KOPT-K1 (cell line): ENCODE data around the gene XPC.

Experiments
- H3K27ac ChIP-seq: fragments of 200-600 bp; sonication (generic); 2 replicates; pipeline ENCODE4 v1.5.1; 2016; ENCODE audit warnings: antibody characterized with exemption, mild to moderate bottlenecking, low read depth, low read length; ENCODE audit not compliant: poor library complexity, severe bottlenecking
- H3K36me3 ChIP-seq: fragments of 200-600 bp; sonication (generic); 2 replicates; pipeline ENCODE4 v1.5.1; 2017; ENCODE audit warnings: antibody characterized with exemption, mild to moderate bottlenecking, low read length, moderate library complexity; ENCODE audit not compliant: insufficient read depth
- H3K9me3 ChIP-seq: fragments of 200-600 bp; sonication (generic); 2 replicates; pipeline ENCODE4 v1.5.1; 2017; ENCODE audit warnings: antibody characterized with exemption, low read length, mild to moderate bottlenecking; ENCODE audit not compliant: insufficient read depth, poor library complexity, severe bottlenecking

XPC gene

DNA sequence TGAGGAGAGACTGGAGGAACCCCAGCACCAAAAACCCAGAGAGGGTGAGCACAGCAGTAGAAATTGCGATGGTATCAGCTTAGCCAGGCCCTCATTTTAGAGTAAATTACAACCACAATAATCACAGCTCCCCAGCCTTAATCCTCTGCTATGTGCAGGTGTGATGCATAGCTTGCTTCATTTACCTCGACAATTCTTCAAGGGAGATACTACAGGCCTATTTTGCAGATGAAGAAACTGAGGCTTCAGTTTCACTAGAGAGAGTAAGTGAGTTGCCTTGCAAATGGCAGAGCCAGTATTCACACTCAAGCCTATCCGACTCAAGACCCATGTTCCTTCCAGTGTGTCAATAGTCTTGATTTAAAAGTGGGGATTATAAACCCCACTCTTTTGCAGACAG lies 33.6 kb upstream of the XPC start:
- Histone ChIP-seq H3K27ac (no peak overlapping the region), H3K36me3 (no peaks in the 10 kb centered on the region), H3K9me3 (no peaks in the 10 kb centered on the region)

DNA sequence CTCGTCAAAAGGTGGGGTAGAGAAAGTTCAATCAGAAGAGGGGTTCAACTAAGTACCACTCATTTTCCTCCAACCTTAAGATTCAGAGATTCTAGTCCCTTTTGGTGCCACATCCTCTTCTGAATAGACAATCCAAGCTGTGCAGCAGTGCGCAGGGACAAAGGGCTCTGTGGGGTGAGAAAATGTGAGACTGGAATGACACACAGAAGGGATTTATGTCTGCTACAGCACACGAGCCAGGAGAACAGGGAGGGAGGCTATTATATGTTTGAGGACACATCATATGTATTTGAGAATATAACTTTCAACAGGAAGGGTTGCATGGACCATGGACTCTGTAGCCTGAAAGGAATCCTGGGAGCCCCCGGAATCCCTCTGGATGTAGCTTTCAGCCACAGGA lies 33.2 kb upstream of the XPC start:
- no peaks in the 10 kb centered on the region for H3K36me3 ChIP-seq
- no peak overlapping the region for H3K27ac ChIP-seq
- H3K9me3 ChIP-seq, result no peaks in the 10 kb centered on the region

DNA sequence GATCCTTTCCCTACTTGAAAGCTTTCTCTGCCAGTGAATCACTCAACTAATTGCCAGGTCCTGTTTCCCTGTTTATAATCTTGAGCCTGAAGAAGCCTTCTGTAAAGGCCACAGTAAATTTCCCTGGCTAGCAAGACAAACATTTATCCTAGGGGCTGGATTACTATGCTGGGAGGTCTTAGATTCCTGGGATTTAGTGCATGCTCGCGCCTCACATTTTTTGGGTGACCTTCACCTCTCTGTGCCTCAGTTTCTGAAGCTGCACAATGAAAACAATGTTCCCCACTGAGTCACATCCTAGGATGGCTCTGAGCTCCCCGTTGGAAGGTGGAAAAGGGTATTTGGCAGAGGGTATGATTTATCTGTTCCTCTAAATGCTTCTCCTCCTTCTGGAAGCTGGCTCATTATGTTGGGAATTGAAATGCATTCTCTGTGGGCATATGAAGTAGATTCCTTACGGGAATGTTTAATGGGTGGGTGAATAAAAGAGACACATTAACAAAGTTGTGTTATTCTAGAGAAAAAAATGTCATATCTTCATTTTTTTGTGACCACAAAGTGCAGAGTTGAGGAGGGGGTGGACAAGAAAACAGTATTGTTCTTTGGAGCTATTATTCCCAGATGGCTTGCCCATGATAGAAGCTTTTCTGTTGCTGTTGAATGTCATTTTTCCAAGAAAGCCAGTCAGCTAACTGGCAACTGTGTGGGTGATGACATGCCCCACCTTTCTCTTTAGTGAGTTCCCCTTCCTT lies 32.6 kb upstream of the XPC start:
- Histone ChIP-seq H3K27ac (no peak overlapping the region), H3K36me3 (no peaks in the 10 kb centered on the region), H3K9me3 (no peaks in the 10 kb centered on the region)

DNA sequence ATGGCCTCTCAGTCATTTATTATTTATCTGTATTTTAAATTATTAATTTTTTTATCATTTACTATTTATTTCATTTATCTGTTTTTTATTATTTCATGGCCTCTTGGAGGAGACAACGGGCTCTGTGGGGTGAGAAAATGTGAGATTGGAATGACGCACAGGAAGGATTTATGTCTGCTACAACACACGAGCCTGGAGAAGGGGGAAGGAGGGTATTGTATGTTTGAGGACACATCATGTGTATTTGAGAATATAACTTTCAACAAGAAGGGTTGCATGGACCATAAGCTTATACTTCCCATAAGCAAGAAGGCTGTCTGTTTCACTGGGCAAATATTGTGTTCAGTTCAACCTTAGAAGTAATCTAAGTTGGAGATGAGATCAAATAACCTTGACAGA lies 31.9 kb upstream of the XPC start:
- H3K9me3 ChIP-seq, result no peaks in the 10 kb centered on the region
- no peak overlapping the region for H3K27ac ChIP-seq
- no peaks in the 10 kb centered on the region for H3K36me3 ChIP-seq

DNA sequence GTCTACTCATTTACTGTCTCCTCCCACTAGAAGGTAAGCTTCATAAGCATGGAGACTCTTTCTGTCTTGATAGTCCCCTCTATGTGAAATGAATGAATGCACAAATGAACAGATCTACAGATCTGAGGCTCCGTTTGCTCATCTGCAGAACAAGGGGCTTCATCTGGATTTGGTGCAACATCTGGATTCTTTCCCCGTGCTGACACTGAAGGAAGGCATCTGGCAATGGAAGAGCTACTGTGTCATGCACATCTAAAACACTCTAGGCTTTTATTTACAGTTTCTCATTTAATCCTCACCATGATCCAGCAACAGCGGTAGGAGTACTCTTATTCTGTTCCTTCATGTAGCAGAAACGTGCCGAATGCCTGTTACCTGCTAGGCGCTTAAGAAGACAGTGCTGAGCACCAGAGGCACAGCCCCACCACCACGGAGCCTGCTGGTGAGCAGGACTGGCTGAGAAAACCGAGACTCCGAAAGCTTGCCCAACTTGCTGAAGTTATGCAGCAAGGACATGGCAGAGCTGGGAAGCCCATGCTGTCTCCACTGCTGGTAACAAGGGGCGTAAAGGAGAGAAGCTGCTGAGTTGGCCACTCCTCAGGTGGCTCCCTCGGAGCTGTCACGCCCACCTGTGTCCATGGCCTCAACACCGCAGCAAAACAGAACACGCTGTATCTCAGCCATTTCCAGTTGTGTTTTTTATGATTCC lies 31.3 kb upstream of the XPC start:
- Histone ChIP-seq H3K36me3 (no peaks in the 10 kb centered on the region), H3K27ac (no peak overlapping the region), H3K9me3 (no peaks in the 10 kb centered on the region)

DNA sequence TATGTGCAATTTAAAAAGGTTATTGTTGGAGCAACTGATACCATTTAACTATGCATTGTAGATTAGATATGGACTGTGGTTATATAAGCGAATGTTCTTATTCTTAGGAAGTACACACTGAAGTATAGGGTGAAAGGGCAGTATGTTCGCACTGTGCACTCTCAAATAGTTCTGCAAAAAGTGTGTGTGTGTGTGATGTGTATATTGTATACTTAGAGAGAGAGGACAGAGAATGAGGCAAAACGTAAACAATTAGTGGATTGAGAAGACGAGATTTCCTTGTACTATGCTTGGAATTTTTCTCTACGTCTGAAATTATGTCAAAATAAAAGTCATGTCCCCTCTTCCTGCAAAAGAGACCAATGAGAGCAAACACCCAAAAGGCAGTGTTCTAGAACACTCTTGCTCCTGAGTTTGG lies 30.6 kb upstream of the XPC start:
- Histone ChIP-seq H3K27ac (no peak overlapping the region), H3K9me3 (no peaks in the 10 kb centered on the region), H3K36me3 (no peaks in the 10 kb centered on the region)

DNA sequence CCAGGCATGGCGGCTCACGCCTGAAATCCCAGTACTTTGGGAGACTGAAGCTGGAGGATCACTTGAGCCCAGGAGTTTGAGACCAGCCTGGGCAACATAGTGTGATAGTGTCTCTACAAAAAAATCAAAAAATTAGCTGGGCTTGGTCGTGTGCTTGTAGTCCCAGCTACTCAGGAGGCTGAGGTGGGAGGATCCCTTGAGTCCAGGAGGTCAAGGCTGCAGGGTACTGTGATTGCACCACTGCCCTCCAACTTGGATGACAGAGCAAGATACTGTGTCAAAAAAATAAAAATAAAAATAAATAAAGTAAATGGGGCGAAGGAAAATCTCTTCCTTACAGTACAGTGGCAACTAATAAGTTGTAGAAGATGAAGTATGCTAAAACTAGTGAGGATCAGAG lies 29.8 kb upstream of the XPC start:
- Histone ChIP-seq H3K36me3 (no peaks in the 10 kb centered on the region), H3K9me3 (no peaks in the 10 kb centered on the region), H3K27ac (no peak overlapping the region)

DNA sequence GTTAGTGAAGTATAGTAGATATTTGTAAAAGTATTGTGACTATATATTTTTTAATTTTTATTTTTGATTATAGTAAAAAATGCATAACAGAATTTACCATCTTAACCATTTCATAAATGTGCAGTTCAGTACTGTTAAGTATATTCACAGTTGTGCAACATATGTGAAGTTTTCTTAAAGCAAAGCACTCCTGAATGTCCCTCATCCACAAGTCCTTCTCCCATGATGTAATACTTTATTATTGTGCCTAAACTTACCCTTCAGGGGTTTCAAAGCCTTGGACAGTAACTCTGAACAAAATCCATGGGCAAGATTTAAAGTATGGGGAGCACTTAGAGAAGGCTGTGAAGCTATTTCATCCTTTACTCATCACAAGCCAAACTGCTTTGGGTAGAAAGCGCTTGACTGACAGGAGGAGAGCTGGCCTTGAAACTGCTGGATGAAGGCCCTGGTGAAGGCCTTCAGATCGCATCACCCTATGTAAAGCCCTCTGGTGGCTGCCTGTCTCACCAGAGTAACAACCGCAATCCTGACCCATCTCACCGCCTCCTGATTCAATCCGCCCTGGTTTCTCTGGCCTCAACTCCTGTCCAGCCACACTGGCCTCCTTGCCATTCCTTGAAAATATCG lies 28.3 kb upstream of the XPC start:
- H3K9me3 ChIP-seq, result no peaks in the 10 kb centered on the region
- H3K36me3 ChIP-seq, result no peaks in the 10 kb centered on the region
- no peak overlapping the region for H3K27ac ChIP-seq

DNA sequence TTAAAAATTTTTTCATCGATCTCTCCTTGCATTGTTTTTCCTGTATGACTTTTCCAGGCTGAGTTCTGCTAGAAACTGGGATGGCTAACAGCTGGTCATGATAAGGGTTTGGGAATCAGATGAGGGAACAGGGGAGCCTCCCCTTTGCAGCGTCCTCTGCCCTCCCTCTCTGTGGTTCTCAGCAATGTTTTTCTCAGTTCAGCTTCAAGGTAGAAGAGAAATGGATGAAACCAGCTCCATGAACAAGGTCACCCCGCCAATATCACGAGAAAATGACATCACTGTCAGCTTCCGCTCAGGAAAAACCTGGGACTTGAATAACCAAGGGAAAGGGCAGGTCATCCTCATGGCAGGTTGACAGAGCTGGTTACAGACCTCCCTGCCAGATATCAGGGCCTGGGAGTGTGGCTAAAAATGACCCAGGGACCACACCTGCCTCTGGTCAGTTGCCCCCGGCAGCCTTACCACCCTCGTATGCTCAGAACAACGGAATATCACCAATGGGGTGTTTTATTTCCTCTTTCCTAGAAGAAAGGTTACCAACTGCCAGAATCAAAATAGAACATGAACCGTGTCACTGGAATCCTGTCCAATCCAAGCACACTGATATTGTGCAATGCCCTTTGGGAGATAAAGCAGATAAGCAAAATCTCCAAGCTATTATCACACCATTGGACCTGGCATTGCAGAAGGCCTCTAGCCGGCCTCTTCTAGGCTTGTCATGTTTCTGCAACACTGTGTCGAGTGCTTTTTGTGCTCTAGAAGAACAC lies 26.3 kb upstream of the XPC start:
- Histone ChIP-seq H3K27ac (no peak overlapping the region), H3K9me3 (no peaks in the 10 kb centered on the region), H3K36me3 (peaks cover 17% of the 10 kb centered on the region; the same call in 1 of the 2 replicates)

DNA sequence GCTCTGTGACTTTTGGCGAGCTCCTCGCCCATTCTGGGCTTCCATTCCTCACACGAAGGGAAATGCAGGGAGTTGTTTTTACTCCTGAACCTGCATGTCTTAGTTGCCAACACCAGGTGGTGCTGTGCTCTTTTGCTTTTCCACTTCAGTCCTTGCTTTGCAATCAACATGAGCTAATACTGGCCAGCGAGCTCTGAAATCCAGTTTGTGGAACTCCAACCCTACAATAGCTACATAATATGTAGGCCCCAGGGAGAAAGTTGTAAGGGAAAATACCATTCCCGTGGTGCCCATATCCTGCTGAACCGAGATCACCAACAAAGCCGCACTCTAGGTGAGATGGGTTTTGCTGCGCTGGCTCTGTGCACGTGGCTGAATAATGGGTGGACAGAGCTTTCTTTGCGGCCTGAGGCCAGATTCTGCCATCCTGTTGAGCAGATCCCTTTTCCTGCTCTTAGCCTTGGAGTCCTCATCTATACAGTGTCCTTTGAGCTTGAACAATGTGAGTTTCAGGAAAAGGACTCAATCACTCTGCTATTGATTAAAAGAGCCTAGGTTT lies 25.2 kb upstream of the XPC start:
- H3K27ac ChIP-seq, result no peak overlapping the region
- peaks cover 28% of the 10 kb centered on the region; the same call in 1 of the 2 replicates for H3K36me3 ChIP-seq
- no peaks in the 10 kb centered on the region for H3K9me3 ChIP-seq

DNA sequence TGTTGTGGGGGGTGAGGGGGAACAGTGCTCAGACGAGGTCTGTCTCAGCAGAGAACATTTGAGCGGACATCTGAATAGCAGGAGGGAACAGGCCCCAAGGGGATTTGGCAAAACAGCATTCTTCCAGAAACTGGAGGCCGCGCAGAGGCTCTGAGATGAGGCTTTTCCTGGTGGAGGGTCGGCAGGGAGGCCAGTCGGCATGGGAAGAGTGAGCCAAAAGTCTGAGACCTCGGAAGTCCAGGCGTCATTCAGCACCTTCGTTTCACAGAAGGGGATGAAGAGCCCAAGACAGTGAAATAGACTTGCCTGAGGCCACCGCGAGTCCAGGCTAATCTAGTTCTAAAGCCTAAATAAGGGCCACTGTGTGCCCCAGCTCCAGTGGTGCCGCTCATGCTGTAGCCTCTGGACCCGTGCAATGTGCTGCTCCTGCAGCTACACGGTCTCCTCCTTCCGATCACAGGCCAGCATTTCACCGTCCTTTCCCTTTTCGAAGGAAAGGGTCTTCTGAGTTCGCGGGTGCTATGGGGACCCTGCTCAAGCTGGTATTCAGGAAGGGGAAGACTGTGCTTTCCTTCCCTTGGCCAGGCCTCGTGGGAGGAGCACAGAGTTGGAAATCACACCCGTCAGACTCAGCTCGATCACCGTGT lies 24.6 kb upstream of the XPC start:
- Histone ChIP-seq H3K36me3 (peaks cover 34% of the 10 kb centered on the region; the same call in 1 of the 2 replicates), H3K27ac (no peak overlapping the region), H3K9me3 (no peaks in the 10 kb centered on the region)

DNA sequence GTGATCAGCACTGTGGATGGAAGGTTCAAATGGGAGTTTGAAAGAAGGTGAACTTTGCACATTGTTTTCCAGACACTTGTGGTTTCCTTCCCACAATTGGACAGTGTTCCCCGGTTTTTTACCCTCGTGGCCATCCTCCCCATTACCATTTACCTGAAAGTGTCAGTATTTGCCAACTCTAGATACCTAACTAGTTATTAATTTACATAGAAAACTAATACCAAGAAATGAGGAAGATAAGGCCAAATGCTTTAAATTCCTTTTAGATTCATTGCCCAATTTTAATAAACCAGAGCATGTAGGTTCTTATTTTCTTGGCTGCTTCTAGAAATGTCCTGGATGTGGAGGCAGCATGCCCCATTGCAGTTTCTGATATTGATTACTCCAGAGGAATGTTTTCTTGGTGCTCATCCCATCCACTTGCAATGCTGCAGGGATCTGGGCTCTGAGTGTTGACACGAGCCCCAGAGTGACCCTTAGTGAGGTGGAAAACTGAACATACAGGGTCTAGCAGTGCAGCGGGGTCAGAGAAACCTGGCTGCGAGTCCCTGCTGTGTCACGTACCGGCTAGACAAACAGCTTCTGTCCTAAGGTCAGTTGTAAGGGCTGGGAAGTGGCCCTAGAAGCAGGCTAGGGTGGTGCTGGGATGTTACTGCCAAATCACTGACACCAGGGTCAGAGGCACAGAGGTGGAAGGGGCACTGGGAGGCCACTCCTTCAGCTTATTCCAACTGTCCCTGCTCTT lies 23.7 kb upstream of the XPC start:
- H3K9me3 ChIP-seq, result no peaks in the 10 kb centered on the region
- peaks cover 43% of the 10 kb centered on the region for H3K36me3 ChIP-seq
- H3K27ac ChIP-seq, result no peak overlapping the region

DNA sequence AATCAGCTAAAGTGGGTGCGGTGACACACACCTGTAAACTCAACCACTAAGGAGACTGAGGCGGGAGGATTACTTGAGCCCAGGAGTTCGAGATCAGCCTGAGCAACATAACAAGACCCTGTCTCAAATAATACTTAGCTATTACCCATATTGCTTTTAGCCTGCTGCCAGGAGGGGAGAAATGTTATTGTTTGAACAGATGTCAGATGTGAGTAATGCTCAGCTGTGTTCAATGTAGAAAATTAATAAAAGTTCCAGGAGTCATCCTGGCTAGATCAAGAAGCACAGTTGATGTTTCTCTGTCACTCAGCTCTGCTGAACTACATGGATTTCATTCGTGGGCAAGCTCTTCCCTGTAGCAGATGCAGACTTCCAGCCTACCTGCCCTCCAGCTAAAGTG lies 22.4 kb upstream of the XPC start:
- peaks cover 55% of the 10 kb centered on the region for H3K36me3 ChIP-seq
- H3K9me3 ChIP-seq, result no peaks in the 10 kb centered on the region
- no peak overlapping the region for H3K27ac ChIP-seq

DNA sequence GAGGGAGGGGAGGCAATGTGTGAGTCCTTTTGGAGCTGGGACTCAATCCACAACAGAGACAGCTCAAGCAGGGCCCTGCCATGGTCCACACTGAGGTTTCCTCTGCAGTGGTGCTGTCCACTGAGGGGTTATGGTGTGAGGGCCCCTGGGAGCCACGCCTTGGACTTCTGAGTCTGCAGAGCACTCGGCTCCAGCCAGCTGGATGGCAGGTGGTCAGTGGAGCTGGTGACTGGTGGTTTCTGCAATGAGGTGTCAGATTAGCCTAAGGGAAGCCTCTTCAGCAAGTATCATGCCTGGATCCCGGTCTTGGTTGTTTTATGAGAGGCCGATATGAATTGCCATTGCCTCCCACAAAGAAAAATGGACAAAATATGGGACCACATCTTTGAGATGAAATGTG lies 21.9 kb upstream of the XPC start:
- Histone ChIP-seq H3K9me3 (no peaks in the 10 kb centered on the region), H3K27ac (no peak overlapping the region), H3K36me3 (peaks cover 61% of the 10 kb centered on the region)
